AG04450 (cell line): ENCODE measurements around the gene ECPAS. TPM values are rescaled to one million over a fixed set of nuclear protein-coding genes. Genes with fewer than 3 reads are reported as not detected.

Source experiments
- CTCF ChIA-PET: fragments of 300-600, 350-600 bp; formaldehyde crosslinking; extraction: SDS; loops from one replicate; lab custom pipeline; 2022; ENCODE audit warnings: antibody characterized with exemption, inconsistent platforms; lab: Charles Lee
- POLR2A ChIA-PET: fragments of 350-600 bp; formaldehyde crosslinking; extraction: SDS; loops from one replicate; lab custom pipeline; 2021; ENCODE audit warnings: antibody characterized with exemption, inconsistent platforms; lab: Yijun Ruan, JAX
- DNase-seq: peaks from one replicate; pipeline ENCODE4 v3.0.0-alpha.2; 2011; ENCODE audit warnings: low read depth, low spot score
- H3K27ac ChIP-seq: one replicate; pipeline ENCODE4 v1.5.1; 2012; ENCODE audit warnings: low read depth, low read length, control low read depth
- H3K27me3 ChIP-seq: one replicate; pipeline ENCODE4 v1.6.0; 2012; ENCODE audit warnings: low read length; ENCODE audit not compliant: control insufficient read depth, insufficient read depth
- H3K4me3 ChIP-seq: 2 replicates; pipeline ENCODE4 v1.5.1; 2011; ENCODE audit warnings: mild to moderate bottlenecking, low read depth, low read length, control low read depth
- H3K9me3 ChIP-seq: 2 replicates; pipeline ENCODE4 v1.5.1; 2012; ENCODE audit warnings: low read length; ENCODE audit not compliant: control insufficient read depth, insufficient read depth
- CTCF ChIP-seq: IDR thresholded peaks from 2 replicates; pipeline ENCODE4 v1.5.1; 2011; ENCODE audit warnings: low read depth, low read length, control low read depth, inconsistent platforms
- polyA plus RNA-seq: library from polyadenylated mRNA; depleted of rRNA; stranded (reverse); fragments of >200 nt; gene quantifications from 2 replicates; pipeline ENCODE4 v1.2.3, GENCODE V29; 2011

The ECPAS gene
- polyA plus RNA-seq, 1 experiment: 64.0 TPM

- H3K9me3 ChIP-seq: no peaks in the 10 kb centered on the region
- no peak for DNase-seq
- H3K4me3 ChIP-seq: no peak overlapping the region
- ChIA-PET CTCF (no interaction called here), POLR2A (no interaction called here)
- TF ChIP-seq CTCF: no peak
- H3K27ac ChIP-seq: no peak overlapping the region
- H3K27me3 ChIP-seq: no peaks in the 10 kb centered on the region
Observed at GRCh38 chr9:111438541-111439235, 45.5 kb downstream of the ECPAS start.

- Histone ChIP-seq H3K27ac (no peak overlapping the region), H3K27me3 (no peaks in the 10 kb centered on the region), H3K9me3 (no peaks in the 10 kb centered on the region), H3K4me3 (no peak overlapping the region)
- TF ChIP-seq CTCF: no peak
- POLR2A ChIA-PET: no interaction called here
- no peak for DNase-seq
- CTCF ChIA-PET: no interaction called here
Observed at GRCh38 chr9:111436571-111436970, 47.6 kb downstream of the ECPAS start.

GRCh38 chr9:111433082-111433481 is 51.1 kb downstream of the ECPAS start:
- DNase-seq: no peak
- no peak for TF ChIP-seq CTCF
- CTCF ChIA-PET: no interaction called here
- H3K4me3 ChIP-seq: no peak overlapping the region
- H3K27ac ChIP-seq: no peak overlapping the region
- no peaks in the 10 kb centered on the region for H3K9me3 ChIP-seq
- POLR2A ChIA-PET: no interaction called here
- no peaks in the 10 kb centered on the region for H3K27me3 ChIP-seq

GRCh38 chr9:111431684-111432083 is 52.5 kb downstream of the ECPAS start:
- no peaks in the 10 kb centered on the region for H3K9me3 ChIP-seq
- no peak for TF ChIP-seq CTCF
- no peak overlapping the region for H3K4me3 ChIP-seq
- no peak for DNase-seq
- CTCF ChIA-PET: no interaction called here
- no peak overlapping the region for H3K27ac ChIP-seq
- H3K27me3 ChIP-seq: no peaks in the 10 kb centered on the region
- POLR2A ChIA-PET: interaction anchor here (0.7 kb wide), 1 partner anchor 70 kb away, joined by 8 read pairs; no protein-coding TSS in a partner anchor

- no peaks in the 10 kb centered on the region for H3K27me3 ChIP-seq
- CTCF ChIA-PET: no interaction called here
- no peak for DNase-seq
- POLR2A ChIA-PET: no interaction called here
- H3K9me3 ChIP-seq: no peaks in the 10 kb centered on the region
- TF ChIP-seq CTCF: no peak
- H3K27ac ChIP-seq: no peak overlapping the region
- H3K4me3 ChIP-seq: no peak overlapping the region
Observed at GRCh38 chr9:111429175-111429574, 55.0 kb downstream of the ECPAS start.
